Measurements from ENCODE around the gene S100A12.
A peak's percentile ranks its signal among the peaks of the same experiment; 100 is the strongest.

Gene S100A12

GRCh38 chr1:153354515-153355193 is 20.8 kb downstream of the S100A12 start:
- H3K27me3 Mint-ChIP-seq (ENCODE audit: low read depth), result peaks cover 24% of the 10 kb centered on the region
- no peaks in the 10 kb centered on the region for H3K36me3 Mint-ChIP-seq (ENCODE audit: low read depth)
- no peak overlapping the region for H3K4me3 Mint-ChIP-seq
- H3K27ac Mint-ChIP-seq, result no peak overlapping the region
- no peak for TF ChIP-seq CTCF (IDR thresholded peaks at IDR 0.05; ENCODE audit: unreplicated experiment in 3 of 3)
- H3K4me1 Mint-ChIP-seq, result no peaks in the 10 kb centered on the region
- no peaks in the 10 kb centered on the region for H3K9me3 Mint-ChIP-seq

- no peak overlapping the region for H3K27ac Mint-ChIP-seq
- peak; percentile 27 to 56 (median 43) for TF ChIP-seq CTCF (IDR thresholded peaks at IDR 0.05; ENCODE audit: unreplicated experiment in 3 of 3)
- H3K4me3 Mint-ChIP-seq, result no peak overlapping the region
- peaks cover 29% of the 10 kb centered on the region for H3K27me3 Mint-ChIP-seq (ENCODE audit: low read depth)
- no peaks in the 10 kb centered on the region for H3K4me1 Mint-ChIP-seq
- H3K36me3 Mint-ChIP-seq (ENCODE audit: low read depth), result no peaks in the 10 kb centered on the region
- no peaks in the 10 kb centered on the region for H3K9me3 Mint-ChIP-seq
These were observed 22.0 kb downstream of the S100A12 start for GRCh38 chr1:153353226-153353947.

- no peaks in the 10 kb centered on the region for H3K9me3 Mint-ChIP-seq
- H3K4me3 Mint-ChIP-seq, result no peak overlapping the region
- TF ChIP-seq CTCF (IDR thresholded peaks at IDR 0.05; ENCODE audit: unreplicated experiment in 3 of 3), result peak; percentile 92 to 95 (median 93)
- H3K4me1 Mint-ChIP-seq, result no peaks in the 10 kb centered on the region
- H3K27ac Mint-ChIP-seq, result no peak overlapping the region
- no peaks in the 10 kb centered on the region for H3K36me3 Mint-ChIP-seq (ENCODE audit: low read depth)
- H3K27me3 Mint-ChIP-seq (ENCODE audit: low read depth), result peaks cover 36% of the 10 kb centered on the region
These were observed 22.9 kb downstream of the S100A12 start for GRCh38 chr1:153352523-153352922.

- no peak for TF ChIP-seq CTCF (IDR thresholded peaks at IDR 0.05; ENCODE audit: unreplicated experiment in 3 of 3)
- H3K27me3 Mint-ChIP-seq (ENCODE audit: low read depth), result peaks cover 55% of the 10 kb centered on the region
- H3K27ac Mint-ChIP-seq, result no peak overlapping the region
- H3K4me3 Mint-ChIP-seq, result no peak overlapping the region
- H3K9me3 Mint-ChIP-seq, result no peaks in the 10 kb centered on the region
- no peaks in the 10 kb centered on the region for H3K36me3 Mint-ChIP-seq (ENCODE audit: low read depth)
- H3K4me1 Mint-ChIP-seq, result no peaks in the 10 kb centered on the region
These were observed 25.0 kb downstream of the S100A12 start for GRCh38 chr1:153350321-153350957.

GRCh38 chr1:153349363-153350320 is 25.8 kb downstream of the S100A12 start:
- no peaks in the 10 kb centered on the region for H3K9me3 Mint-ChIP-seq
- H3K27me3 Mint-ChIP-seq (ENCODE audit: low read depth), result peaks cover 59% of the 10 kb centered on the region
- H3K4me3 Mint-ChIP-seq, result no peak overlapping the region
- H3K4me1 Mint-ChIP-seq, result no peaks in the 10 kb centered on the region
- H3K36me3 Mint-ChIP-seq (ENCODE audit: low read depth), result no peaks in the 10 kb centered on the region
- no peak overlapping the region for H3K27ac Mint-ChIP-seq
- no peak for TF ChIP-seq CTCF (IDR thresholded peaks at IDR 0.05; ENCODE audit: unreplicated experiment in 3 of 3)

All from nephron (organoid).